ENCODE data around the gene ARL17B.
"Not testable (repeated sequence)": the region's sequence is repeated elsewhere in the genome, so short reads cannot be mapped to it uniquely, and the experiment has no call there.

DNA sequence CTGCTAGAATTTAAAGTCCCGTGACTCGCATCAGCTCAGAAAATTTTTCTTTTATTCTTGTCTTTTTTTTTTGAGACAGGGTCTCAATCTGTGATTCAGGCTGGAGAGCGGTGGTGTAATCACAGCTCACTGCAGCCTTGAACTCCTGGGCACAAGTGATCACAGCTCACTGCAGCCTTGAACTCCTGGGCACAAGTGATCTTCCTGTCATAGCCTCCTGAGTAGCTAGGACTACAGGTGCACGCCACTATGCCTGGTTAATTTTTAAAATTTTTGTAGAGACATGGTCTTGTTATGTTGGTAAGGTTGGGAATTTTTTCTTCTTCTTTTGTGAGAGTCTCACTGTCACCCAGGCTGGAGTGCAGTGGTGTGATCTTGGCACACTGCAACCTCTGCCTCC lies 80.2 kb downstream of the ARL17B start:
- TF ChIP-seq, protein P1, sequence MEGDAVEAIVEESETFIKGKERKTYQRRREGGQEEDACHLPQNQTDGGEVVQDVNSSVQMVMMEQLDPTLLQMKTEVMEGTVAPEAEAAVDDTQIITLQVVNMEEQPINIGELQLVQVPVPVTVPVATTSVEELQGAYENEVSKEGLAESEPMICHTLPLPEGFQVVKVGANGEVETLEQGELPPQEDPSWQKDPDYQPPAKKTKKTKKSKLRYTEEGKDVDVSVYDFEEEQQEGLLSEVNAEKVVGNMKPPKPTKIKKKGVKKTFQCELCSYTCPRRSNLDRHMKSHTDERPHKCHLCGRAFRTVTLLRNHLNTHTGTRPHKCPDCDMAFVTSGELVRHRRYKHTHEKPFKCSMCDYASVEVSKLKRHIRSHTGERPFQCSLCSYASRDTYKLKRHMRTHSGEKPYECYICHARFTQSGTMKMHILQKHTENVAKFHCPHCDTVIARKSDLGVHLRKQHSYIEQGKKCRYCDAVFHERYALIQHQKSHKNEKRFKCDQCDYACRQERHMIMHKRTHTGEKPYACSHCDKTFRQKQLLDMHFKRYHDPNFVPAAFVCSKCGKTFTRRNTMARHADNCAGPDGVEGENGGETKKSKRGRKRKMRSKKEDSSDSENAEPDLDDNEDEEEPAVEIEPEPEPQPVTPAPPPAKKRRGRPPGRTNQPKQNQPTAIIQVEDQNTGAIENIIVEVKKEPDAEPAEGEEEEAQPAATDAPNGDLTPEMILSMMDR (IDR thresholded peaks at IDR 0.05), result not testable (repeated sequence)
- not testable (repeated sequence) for TF ChIP-seq POLR2A, POLR2AphosphoS5 (IDR thresholded peaks at IDR 0.05)
